Caco-2 (cell line): Measurements from ENCODE around the gene PBX4. TPM values are rescaled to one million over a fixed set of nuclear protein-coding genes. Genes with fewer than 3 reads are reported as not detected.

Experiments
- BruUV-seq: library from RNA; stranded (reverse); fragments of 400-500 nt; replicated peaks from 2 replicates; lab custom pipeline; 2021; lab: Mats Ljungman, UMichigan
- CTCF ChIA-PET: fragments of 300-600 bp; sonication (Branson Sonifier 250); formaldehyde crosslinking; loops from one replicate; lab custom pipeline; 2022; ENCODE audit warnings: antibody characterized with exemption; lab: Charles Lee
- POLR2A ChIA-PET: fragments of 300-600 bp; sonication (Branson Sonifier 250); formaldehyde crosslinking; loops from one replicate; lab custom pipeline; 2022; ENCODE audit warnings: antibody characterized with exemption; lab: Charles Lee
- DNase-seq, 2 experiments: peaks; one replicate each; pipeline versions ENCODE4 v3.0.0 to v3.0.0-alpha.2; 2020 to 2022
- H3K27me3 ChIP-seq: replicated peaks from 2 replicates; pipeline ENCODE4 v1.6.0; 2011; ENCODE audit warnings: low read length; ENCODE audit not compliant: control insufficient read depth, insufficient read depth
- H3K36me3 ChIP-seq: 2 replicates; pipeline ENCODE4 v1.5.1; 2011; ENCODE audit warnings: low read length; ENCODE audit not compliant: control insufficient read depth, insufficient read depth
- H3K4me1 ChIP-seq: fragments of 250-450 bp; sonication (Bioruptor Pico); 2 replicates; pipeline ENCODE4 v1.5.1; 2020; ENCODE audit warnings: mild to moderate bottlenecking
- H3K4me3 ChIP-seq: 2 replicates; pipeline ENCODE4 v1.5.1; 2011; ENCODE audit warnings: low read depth, mild to moderate bottlenecking, control low read depth, low read length
- H3K9me3 ChIP-seq: fragments of 250-450 bp; sonication (Bioruptor Pico); 2 replicates; pipeline ENCODE4 v1.5.1; 2020; ENCODE audit warnings: mild to moderate bottlenecking, moderate library complexity
- H3K27ac Mint-ChIP-seq: one replicate; pipeline ENCODE4 v1.8.0; 2022; ENCODE audit warnings: mixed read lengths; ENCODE audit not compliant: unreplicated experiment
- H3K27me3 Mint-ChIP-seq: one replicate; pipeline ENCODE4 v1.8.0; 2022; ENCODE audit warnings: mixed read lengths; ENCODE audit not compliant: insufficient read depth, unreplicated experiment
- H3K36me3 Mint-ChIP-seq: one replicate; pipeline ENCODE4 v1.8.0; 2022; ENCODE audit warnings: mild to moderate bottlenecking, mixed read lengths; ENCODE audit not compliant: insufficient read depth, unreplicated experiment
- H3K4me1 Mint-ChIP-seq: one replicate; pipeline ENCODE4 v1.8.0; 2022; ENCODE audit warnings: low read depth, mixed read lengths; ENCODE audit not compliant: unreplicated experiment
- H3K4me3 Mint-ChIP-seq: one replicate; pipeline ENCODE4 v1.8.0; 2022; ENCODE audit warnings: mild to moderate bottlenecking, moderate library complexity, mixed read lengths; ENCODE audit not compliant: unreplicated experiment
- H3K9me3 Mint-ChIP-seq: one replicate; pipeline ENCODE4 v1.8.0; 2022; ENCODE audit warnings: mixed read lengths; ENCODE audit not compliant: unreplicated experiment
- CTCF ChIP-seq, 2 experiments: fragments of 200-600 bp in 1 of 2; IDR thresholded peaks; 1 replicate in 1 of 2; 2 replicates in 1 of 2; pipeline versions ENCODE4 v1.5.1 to v1.8.0; 2011 to 2022; ENCODE audit warnings: antibody characterized with exemption in 1 of 2, control low read depth in 1 of 2, inconsistent platforms in 1 of 2, low read depth in 1 of 2, low read length in 1 of 2, mild to moderate bottlenecking in 1 of 2, moderate library complexity in 1 of 2; ENCODE audit not compliant: insufficient read depth in 1 of 2, severe bottlenecking in 1 of 2, unreplicated experiment in 1 of 2
- intact Hi-C: fragments of 100-400 bp; cut with micrococcal nuclease; formaldehyde crosslinking; loops from one replicate; pipeline ENCODE4 v1.10.0; 2022; ENCODE audit not compliant: unreplicated experiment
- total RNA-seq: library from RNA; stranded (reverse); gene quantifications from 2 replicates; pipeline ENCODE4 v1.2.3, GENCODE V29; 2022

Gene PBX4
- total RNA-seq, 1 experiment from 2014 or later = 3.5 TPM

GRCh38 chr19:19513682-19514081, 104.8 kb downstream of the PBX4 start:
- Histone ChIP-seq H3K27me3 (no peaks in the 10 kb centered on the region), H3K4me3 (no peak overlapping the region), H3K36me3 (no peaks in the 10 kb centered on the region), H3K9me3 (no peaks in the 10 kb centered on the region), H3K4me1 (no peaks in the 10 kb centered on the region)
- no peaks in the 10 kb centered on the region for H3K9me3 Mint-ChIP-seq
- BruUV-seq = no TSS peak
- POLR2A ChIA-PET = no interaction called here
- TF ChIP-seq CTCF (IDR thresholded peaks at IDR 0.05; ENCODE audit: insufficient read depth in 1 of 2, low read depth in 1 of 2, low read length in 1 of 2, severe bottlenecking in 1 of 2, unreplicated experiment in 1 of 2) = no peak
- H3K4me1 Mint-ChIP-seq = no peaks in the 10 kb centered on the region
- H3K27ac Mint-ChIP-seq = peak overlapping the region; percentile 42
- DNase-seq = no peak
- peaks cover 59% of the 10 kb centered on the region for H3K36me3 Mint-ChIP-seq
- CTCF ChIA-PET = no interaction called here
- H3K27me3 Mint-ChIP-seq = no peaks in the 10 kb centered on the region
- H3K4me3 Mint-ChIP-seq = no peak overlapping the region
- intact Hi-C loops = no loop called here

Other genes with a start within 250 kb of the PBX4 start
- gene GATAD2A, start 213.0 kb downstream of the PBX4 start, total RNA-seq = 118 and 126 TPM in 2 replicates
- 3.1 and 3.8 TPM in 2 replicates for gene TSSK6, start 103.1 kb downstream of the PBX4 start, total RNA-seq
- 345 and 355 TPM in 2 replicates for gene NDUFA13, start 102.5 kb downstream of the PBX4 start, total RNA-seq
- gene YJEFN3, start 89.8 kb downstream of the PBX4 start, total RNA-seq = 6.7 and 8.1 TPM in 2 replicates
- gene CILP2, start 80.4 kb downstream of the PBX4 start, total RNA-seq = 1.1 and 1.3 TPM in 2 replicates
- 29.3 and 31.3 TPM in 2 replicates for gene LPAR2, start 9.5 kb upstream of the PBX4 start, total RNA-seq
- gene GMIP, start 25.0 kb upstream of the PBX4 start, total RNA-seq = 8.6 and 10.4 TPM in 2 replicates
- gene ATP13A1, start 45.0 kb upstream of the PBX4 start, total RNA-seq = 83.0 and 93.1 TPM in 2 replicates
- gene ZNF101, start 50.2 kb upstream of the PBX4 start, total RNA-seq = 11.8 and 12.5 TPM in 2 replicates
- gene ZNF14, start 114.4 kb upstream of the PBX4 start, total RNA-seq = 4.5 and 4.9 TPM in 2 replicates
- gene ZNF506, start 203.1 kb upstream of the PBX4 start, total RNA-seq = 8.1 and 9.4 TPM in 2 replicates
- 6.4 and 7.1 TPM in 2 replicates for gene ZNF253, start 247.2 kb upstream of the PBX4 start, total RNA-seq